Thoracic aorta (tissue), 2 donors: Measurements from ENCODE around the gene ZNF827. TPM values are rescaled to one million over a fixed set of nuclear protein-coding genes. Genes with fewer than 3 reads are reported as not detected.

Experiments used
- ATAC-seq: fragments of 150-250 bp; one replicate; pipeline ENCODE4 v1.8.0; 2017; ENCODE audit warnings: low read depth; ENCODE audit not compliant: insufficient number of reproducible peaks, low FRiP score
- DNase-seq: peaks from one replicate; pipeline ENCODE4 v3.0.0-alpha.2; 2020; ENCODE audit warnings: low spot score
- H3K27ac ChIP-seq, 2 donors: fragments of 200-600 bp; sonication (generic); 1 replicate in 1 of 2; 2 replicates in 1 of 2; pipeline ENCODE4 v1.5.1; 2016; ENCODE audit warnings: mild to moderate bottlenecking in 2 of 2, moderate library complexity in 2 of 2
- H3K27me3 ChIP-seq: fragments of 200-600 bp; sonication (generic); replicated peaks from 2 replicates; pipeline ENCODE4 v1.6.0; 2016; ENCODE audit warnings: mild to moderate bottlenecking; ENCODE audit not compliant: insufficient read depth
- H3K36me3 ChIP-seq: fragments of 200-600 bp; sonication (generic); one replicate; pipeline ENCODE4 v1.5.1; 2016
- H3K4me1 ChIP-seq, 2 donors: fragments of 200-600 bp; sonication (generic); 1 replicate in 1 of 2; 2 replicates in 1 of 2; pipeline versions ENCODE4 v1.5.1 to v1.6.0; 2016; ENCODE audit warnings: low read depth in 2 of 2, mild to moderate bottlenecking in 1 of 2; ENCODE audit not compliant: control insufficient read depth in 1 of 2
- H3K4me3 ChIP-seq: fragments of 200-600 bp; sonication (generic); 2 replicates; pipeline ENCODE4 v1.5.1; 2016; ENCODE audit warnings: mild to moderate bottlenecking
- H3K9me3 ChIP-seq: fragments of 200-600 bp; sonication (generic); 2 replicates; pipeline ENCODE4 v1.5.1; 2016
- total RNA-seq, 2 donors: library from RNA; depleted of rRNA; stranded (reverse); fragments of >200 nt; gene quantifications; one replicate each; pipeline versions ENCODE4 v1.1.0 to v1.2.3, GENCODE V29; 2016
- TF ChIP-seq, protein P1 (sequence below): fragments of 200-600 bp; sonication (generic); IDR thresholded peaks from one replicate; pipeline ENCODE4 v1.5.1; 2019; ENCODE audit warnings: antibody characterized with exemption

ZNF827 gene
- total RNA-seq, 2 donors from 2014 or later: 20.2 to 41.4 TPM

- Histone ChIP-seq H3K4me3 (no peak overlapping the region), H3K27me3 (no peaks in the 10 kb centered on the region), H3K36me3 (peaks cover 50% of the 10 kb centered on the region), H3K4me1 (peaks cover 0 to 6% of the 10 kb centered on the region in 2 donors), H3K9me3 (peaks cover 3% of the 10 kb centered on the region), H3K27ac (no peak overlapping the region)
- DNase-seq: no peak
- TF ChIP-seq, protein P1, sequence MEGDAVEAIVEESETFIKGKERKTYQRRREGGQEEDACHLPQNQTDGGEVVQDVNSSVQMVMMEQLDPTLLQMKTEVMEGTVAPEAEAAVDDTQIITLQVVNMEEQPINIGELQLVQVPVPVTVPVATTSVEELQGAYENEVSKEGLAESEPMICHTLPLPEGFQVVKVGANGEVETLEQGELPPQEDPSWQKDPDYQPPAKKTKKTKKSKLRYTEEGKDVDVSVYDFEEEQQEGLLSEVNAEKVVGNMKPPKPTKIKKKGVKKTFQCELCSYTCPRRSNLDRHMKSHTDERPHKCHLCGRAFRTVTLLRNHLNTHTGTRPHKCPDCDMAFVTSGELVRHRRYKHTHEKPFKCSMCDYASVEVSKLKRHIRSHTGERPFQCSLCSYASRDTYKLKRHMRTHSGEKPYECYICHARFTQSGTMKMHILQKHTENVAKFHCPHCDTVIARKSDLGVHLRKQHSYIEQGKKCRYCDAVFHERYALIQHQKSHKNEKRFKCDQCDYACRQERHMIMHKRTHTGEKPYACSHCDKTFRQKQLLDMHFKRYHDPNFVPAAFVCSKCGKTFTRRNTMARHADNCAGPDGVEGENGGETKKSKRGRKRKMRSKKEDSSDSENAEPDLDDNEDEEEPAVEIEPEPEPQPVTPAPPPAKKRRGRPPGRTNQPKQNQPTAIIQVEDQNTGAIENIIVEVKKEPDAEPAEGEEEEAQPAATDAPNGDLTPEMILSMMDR: no peak
- ATAC-seq: no peak
Measured at GRCh38 chr4:145762719-145763118, 175.9 kb downstream of the ZNF827 start.

DNA sequence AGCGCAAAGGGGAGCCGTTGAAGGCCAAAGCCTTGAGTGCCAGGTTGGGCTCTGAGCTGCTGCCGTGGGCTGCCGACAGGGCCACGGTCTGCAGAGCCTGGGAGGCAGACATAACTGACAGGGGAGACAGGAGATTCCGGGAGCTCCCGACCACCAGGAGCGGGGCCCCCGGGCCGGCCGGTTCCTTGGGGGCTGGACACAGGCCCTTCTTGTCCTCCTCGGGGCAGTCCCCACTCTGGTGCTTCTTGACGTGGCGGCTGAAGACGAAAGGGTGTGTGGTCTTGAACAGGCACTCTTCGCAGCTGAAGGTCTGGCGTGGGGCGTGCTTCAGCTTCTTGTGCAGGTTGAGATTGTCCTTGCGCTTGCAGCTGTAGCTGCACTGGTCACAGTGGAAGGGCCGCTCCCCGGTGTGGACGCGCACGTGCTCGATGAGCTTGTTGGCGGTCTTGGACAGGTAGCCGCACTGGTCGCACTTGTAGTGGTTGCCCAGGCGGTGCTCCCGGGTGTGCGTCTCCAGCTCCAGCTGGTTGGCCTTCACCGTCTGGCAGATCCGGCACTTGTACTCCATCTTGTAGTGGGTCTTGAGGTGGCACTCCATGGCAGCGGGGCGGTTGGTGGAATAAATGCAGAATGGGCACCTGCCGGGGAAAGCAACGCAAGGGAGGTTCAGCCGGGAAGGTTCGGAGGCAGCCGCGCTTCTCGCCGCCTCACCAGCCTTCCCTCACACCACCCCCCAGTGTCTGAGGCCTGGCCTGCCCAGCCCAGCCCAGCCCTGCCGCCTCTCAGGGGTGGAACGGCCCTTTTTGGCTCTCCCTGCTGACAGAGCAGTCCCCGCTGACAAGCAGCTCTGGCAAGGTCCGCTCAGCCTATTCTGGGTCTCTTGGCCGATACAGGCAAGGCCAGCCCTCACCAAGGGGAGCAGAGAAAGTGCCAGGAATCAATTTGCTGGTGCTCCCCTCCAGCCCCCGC, 177.4 kb downstream of the ZNF827 start:
- no peak for ATAC-seq
- Histone ChIP-seq H3K4me1 (peaks cover 0 to 6% of the 10 kb centered on the region in 2 donors), H3K9me3 (no peaks in the 10 kb centered on the region), H3K4me3 (no peak overlapping the region), H3K27me3 (no peaks in the 10 kb centered on the region), H3K27ac (no peak overlapping the region), H3K36me3 (peaks cover 43% of the 10 kb centered on the region)
- DNase-seq: no peak
- TF ChIP-seq, protein P1: no peak

DNA sequence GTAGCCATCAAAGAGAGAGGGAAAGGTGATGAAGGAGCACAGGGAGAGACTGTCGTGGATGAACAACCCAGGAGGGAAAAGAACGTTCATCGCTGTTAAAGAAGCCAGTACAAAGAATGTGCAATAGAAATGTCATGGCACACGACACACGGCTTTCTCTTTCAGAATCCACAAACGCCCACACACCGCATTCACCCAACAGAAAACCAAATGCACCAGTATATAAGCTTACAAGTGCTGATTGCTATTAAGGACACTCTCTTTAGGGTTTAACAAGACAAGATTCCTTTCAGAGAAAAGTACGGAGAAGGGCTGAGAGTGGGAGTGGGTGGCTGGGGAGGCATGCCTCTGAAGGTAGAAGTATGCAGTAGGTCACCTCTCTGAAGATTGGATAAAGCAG, 178.4 kb downstream of the ZNF827 start:
- DNase-seq (no peak), ATAC-seq (no peak)
- Histone ChIP-seq H3K36me3 (peaks cover 34% of the 10 kb centered on the region), H3K27ac (no peak overlapping the region), H3K9me3 (no peaks in the 10 kb centered on the region), H3K4me1 (peaks cover 0 to 6% of the 10 kb centered on the region in 2 donors), H3K27me3 (no peaks in the 10 kb centered on the region), H3K4me3 (no peak overlapping the region)
- TF ChIP-seq, protein P1: no peak

DNA sequence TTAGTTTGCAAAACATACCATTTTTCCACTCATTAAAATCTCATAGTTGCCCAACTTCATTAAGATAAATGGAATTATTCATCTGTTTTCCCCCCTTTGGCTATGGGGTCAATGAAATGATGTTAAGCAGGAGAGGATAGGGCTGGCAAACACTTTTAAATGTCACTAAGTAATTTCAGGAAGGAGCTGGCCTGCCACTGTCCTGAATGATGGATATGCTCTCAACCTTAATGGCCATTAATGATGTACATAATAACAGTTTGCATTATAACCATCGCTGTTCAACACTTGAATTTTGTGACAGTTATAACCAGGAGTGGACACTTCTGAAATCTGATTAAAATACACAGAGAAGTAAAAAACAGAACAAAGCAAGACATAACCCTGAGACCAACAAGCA, 181.4 kb downstream of the ZNF827 start:
- no peak for ATAC-seq
- Histone ChIP-seq H3K36me3 (peaks cover 25% of the 10 kb centered on the region), H3K4me1 (peaks cover 4 to 10% of the 10 kb centered on the region in 2 donors), H3K4me3 (no peak overlapping the region), H3K9me3 (no peaks in the 10 kb centered on the region), H3K27ac (no peak overlapping the region), H3K27me3 (no peaks in the 10 kb centered on the region)
- TF ChIP-seq, protein P1: no peak
- no peak for DNase-seq

- no peak overlapping the region for H3K27ac ChIP-seq
- no peak for ATAC-seq
- TF ChIP-seq, protein P1: no peak
- H3K9me3 ChIP-seq: no peaks in the 10 kb centered on the region
- H3K36me3 ChIP-seq: peaks cover 17% of the 10 kb centered on the region
- H3K4me3 ChIP-seq: no peak overlapping the region
- H3K4me1 ChIP-seq: peaks cover 4 to 19% of the 10 kb centered on the region in 2 donors
- no peaks in the 10 kb centered on the region for H3K27me3 ChIP-seq
- DNase-seq: no peak
Measured at GRCh38 chr4:145756244-145756643, 182.4 kb downstream of the ZNF827 start.
